WTC11 (cell line): ENCODE results near the gene SMARCA4. TPM values are rescaled to one million over a fixed set of nuclear protein-coding genes. Genes with fewer than 3 reads are reported as not detected.

Source experiments
- ATAC-seq: fragments of 200-7000 bp; cut with Tn5 transposase; 2 replicates; pipeline ENCODE4 v1.10.0; 2021; ENCODE audit warnings: mild to moderate bottlenecking, moderate library complexity
- CTCF ChIA-PET: fragments of 300-600 bp; sonication (Branson Sonifier 250); formaldehyde crosslinking; loops from one replicate; lab custom pipeline; 2021; ENCODE audit warnings: antibody characterized with exemption; lab: Charles Lee
- POLR2A ChIA-PET: fragments of 350-600 bp; sonication (Branson Sonifier 250); formaldehyde crosslinking; loops from one replicate; lab custom pipeline; 2021; ENCODE audit warnings: antibody characterized with exemption; lab: Charles Lee
- DNase-seq: peaks from one replicate; pipeline ENCODE4 v3.0.0; 2021; ENCODE audit warnings: low spot score
- H3K27ac Mint-ChIP-seq: 2 replicates; pipeline ENCODE4 v1.8.0; 2021; ENCODE audit warnings: mixed read lengths
- H3K27me3 Mint-ChIP-seq: 2 replicates; pipeline ENCODE4 v1.8.0; 2021; ENCODE audit warnings: low read depth, mild to moderate bottlenecking, moderate library complexity, mixed read lengths
- H3K36me3 Mint-ChIP-seq: 2 replicates; pipeline ENCODE4 v1.8.0; 2021; ENCODE audit warnings: mixed read lengths
- H3K4me1 Mint-ChIP-seq: 2 replicates; pipeline ENCODE4 v1.8.0; 2022; ENCODE audit warnings: mixed read lengths
- H3K4me3 Mint-ChIP-seq: 2 replicates; pipeline ENCODE4 v1.8.0; 2021; ENCODE audit warnings: mild to moderate bottlenecking, moderate library complexity, mixed read lengths
- H3K9me3 Mint-ChIP-seq: 2 replicates; pipeline ENCODE4 v1.8.0; 2021; ENCODE audit warnings: mixed read lengths
- FOXJ3 ChIP-seq: sonication (generic); formaldehyde crosslinking; IDR thresholded peaks from 2 replicates; pipeline ENCODE4 v1.9.0; 2021; ENCODE audit warnings: missing genetic modification reagents, mild to moderate bottlenecking, borderline replicate concordance
- KAT7 ChIP-seq: sonication (generic); formaldehyde crosslinking; IDR thresholded peaks from 2 replicates; pipeline ENCODE4 v1.8.1; 2023; ENCODE audit warnings: missing genetic modification reagents, mild to moderate bottlenecking, borderline replicate concordance
- MXD4 ChIP-seq: fragments of 250-450 bp; sonication (Bioruptor Pico); IDR thresholded peaks from 2 replicates; pipeline ENCODE4 v1.8.0; 2021; ENCODE audit warnings: mild to moderate bottlenecking, moderate library complexity, borderline replicate concordance
- NFATC4 ChIP-seq: fragments of 250-450 bp; sonication (Bioruptor Pico); IDR thresholded peaks from 2 replicates; pipeline ENCODE4 v1.9.0; 2021; ENCODE audit warnings: mild to moderate bottlenecking
- NFE2L1 ChIP-seq: sonication (generic); formaldehyde crosslinking; IDR thresholded peaks from 2 replicates; pipeline ENCODE4 v1.8.1; 2023; ENCODE audit warnings: missing genetic modification reagents
- SMAD4 ChIP-seq: sonication (generic); formaldehyde crosslinking; IDR thresholded peaks from 2 replicates; pipeline ENCODE4 v1.8.0; 2022; ENCODE audit warnings: mild to moderate bottlenecking, missing genetic modification reagents
- SOX15 ChIP-seq: fragments of 250-450 bp; sonication (Bioruptor Pico); IDR thresholded peaks from 2 replicates; pipeline ENCODE4 v1.9.0; 2021; ENCODE audit warnings: mild to moderate bottlenecking
- TEAD4 ChIP-seq: sonication (generic); formaldehyde crosslinking; IDR thresholded peaks from 2 replicates; pipeline ENCODE4 v1.8.0; 2022; ENCODE audit warnings: mild to moderate bottlenecking, missing genetic modification reagents
- ZNF121 ChIP-seq: sonication (generic); formaldehyde crosslinking; IDR thresholded peaks from 2 replicates; pipeline ENCODE4 v1.8.0; 2023; ENCODE audit warnings: missing genetic modification reagents
- ZNF219 ChIP-seq: sonication (generic); formaldehyde crosslinking; IDR thresholded peaks from 2 replicates; pipeline ENCODE4 v1.8.0; 2023; ENCODE audit warnings: missing genetic modification reagents, mild to moderate bottlenecking, borderline replicate concordance
- ZNF263 ChIP-seq: sonication (generic); formaldehyde crosslinking; IDR thresholded peaks from 2 replicates; pipeline ENCODE4 v1.8.1; 2022; ENCODE audit warnings: low read depth, mild to moderate bottlenecking, moderate library complexity, missing genetic modification reagents
- ZNF396 ChIP-seq: fragments of 250-450 bp; sonication (Bioruptor Pico); IDR thresholded peaks from 2 replicates; pipeline ENCODE4 v1.8.0; 2021; ENCODE audit warnings: mild to moderate bottlenecking, moderate library complexity, borderline replicate concordance
- total RNA-seq: library from RNA; stranded (reverse); gene quantifications from 3 replicates; pipeline ENCODE4 v1.2.3, GENCODE V29; 2021
- TF ChIP-seq, protein P1 (sequence below): sonication (generic); formaldehyde crosslinking; IDR thresholded peaks from 2 replicates; pipeline ENCODE4 v1.8.0; 2023; ENCODE audit warnings: mild to moderate bottlenecking, missing genetic modification reagents
- TF ChIP-seq, protein P2 (sequence below): sonication (generic); formaldehyde crosslinking; IDR thresholded peaks from 2 replicates; pipeline ENCODE4 v1.8.0; 2023; ENCODE audit warnings: missing genetic modification reagents, mild to moderate bottlenecking, borderline replicate concordance
- TF ChIP-seq, protein P3 (sequence below): sonication (generic); formaldehyde crosslinking; IDR thresholded peaks from 2 replicates; pipeline ENCODE4 v1.8.1; 2023; ENCODE audit warnings: mild to moderate bottlenecking, missing genetic modification reagents
- TF ChIP-seq, protein P4 (sequence below): fragments of 250-450 bp; sonication (Bioruptor Pico); IDR thresholded peaks from 2 replicates; pipeline ENCODE4 v1.9.0; 2021; ENCODE audit warnings: mild to moderate bottlenecking
- TF ChIP-seq, protein P5 (sequence below): sonication (generic); formaldehyde crosslinking; IDR thresholded peaks from 2 replicates; pipeline ENCODE4 v1.8.0; 2022; ENCODE audit warnings: mild to moderate bottlenecking, missing genetic modification reagents
- TF ChIP-seq, protein P6 (sequence below): sonication (generic); formaldehyde crosslinking; IDR thresholded peaks from 2 replicates; pipeline ENCODE4 v1.8.0; 2022; ENCODE audit warnings: mild to moderate bottlenecking, missing genetic modification reagents
- TF ChIP-seq, protein P7 (sequence below): fragments of 250-450 bp; sonication (Bioruptor Pico); IDR thresholded peaks from 2 replicates; pipeline ENCODE4 v1.9.0; 2021; ENCODE audit warnings: mild to moderate bottlenecking
- TF ChIP-seq, protein P8 (sequence below): sonication (generic); formaldehyde crosslinking; IDR thresholded peaks from 2 replicates; pipeline ENCODE4 v1.8.1; 2023; ENCODE audit warnings: mild to moderate bottlenecking, missing genetic modification reagents, moderate library complexity

The SMARCA4 gene
- total RNA-seq, 1 experiment from 2014 or later = 295 TPM

DNA sequence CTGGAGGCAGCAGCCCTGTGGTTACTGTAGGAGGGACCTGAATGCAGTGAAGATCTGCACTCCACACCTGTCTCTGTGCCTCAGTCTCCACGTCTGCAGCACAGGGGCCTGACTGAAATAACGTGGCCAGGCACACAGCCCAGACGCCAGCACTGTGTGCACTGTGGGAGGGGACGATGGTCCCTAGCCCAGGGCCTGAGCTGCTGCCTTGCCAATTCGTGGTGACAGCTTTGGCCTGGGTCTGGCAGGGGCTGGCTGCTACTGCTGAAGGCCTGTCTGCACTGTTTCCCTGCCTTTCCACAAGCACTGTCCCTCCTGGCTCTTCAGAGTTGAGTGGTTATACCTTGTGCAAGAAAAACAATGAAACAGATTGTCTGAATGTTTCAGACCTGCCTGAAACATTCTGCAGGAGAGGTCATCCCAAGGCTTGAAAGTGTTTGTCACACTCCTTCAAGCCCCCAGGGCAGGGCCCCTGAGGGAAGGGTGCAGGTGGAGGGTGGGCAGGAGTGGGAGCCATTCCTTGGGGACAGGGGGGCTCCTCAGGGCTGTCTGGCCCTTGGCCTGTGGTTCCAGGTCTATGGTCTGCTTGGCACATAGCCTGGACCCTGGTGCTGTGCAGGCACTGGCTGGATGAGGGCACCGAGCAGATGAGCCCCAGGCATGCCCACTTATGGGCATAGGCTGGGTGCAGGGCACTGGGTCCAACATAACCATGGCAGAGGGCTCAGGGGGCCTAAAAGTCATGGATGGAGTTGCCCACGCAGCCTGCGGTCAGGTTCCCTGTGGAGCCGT, 89.7 kb downstream of the SMARCA4 start:
- ChIA-PET POLR2A (no interaction called here), CTCF (interaction anchor here (0.5 to 1.5 kb wide), 3 partner anchors 10 to 35 kb away, joined by 3 to 5 read pairs (median 3); no protein-coding TSS in a partner anchor)
- Mint-ChIP-seq H3K27ac (0 out of 2 replicates have a peak overlapping the region, but pooled peaks have one; percentile 15), H3K4me1 (no peaks in the 10 kb centered on the region), H3K27me3 (no peaks in the 10 kb centered on the region), H3K9me3 (no peaks in the 10 kb centered on the region), H3K4me3 (no peak overlapping the region), H3K36me3 (peaks cover 26% of the 10 kb centered on the region)
- ATAC-seq (no peak), DNase-seq (no peak)
- TF ChIP-seq KAT7 (CRISPR knock-in tag) = no peak
- TF ChIP-seq ZNF396 = no peak
- TF ChIP-seq, protein P1, sequence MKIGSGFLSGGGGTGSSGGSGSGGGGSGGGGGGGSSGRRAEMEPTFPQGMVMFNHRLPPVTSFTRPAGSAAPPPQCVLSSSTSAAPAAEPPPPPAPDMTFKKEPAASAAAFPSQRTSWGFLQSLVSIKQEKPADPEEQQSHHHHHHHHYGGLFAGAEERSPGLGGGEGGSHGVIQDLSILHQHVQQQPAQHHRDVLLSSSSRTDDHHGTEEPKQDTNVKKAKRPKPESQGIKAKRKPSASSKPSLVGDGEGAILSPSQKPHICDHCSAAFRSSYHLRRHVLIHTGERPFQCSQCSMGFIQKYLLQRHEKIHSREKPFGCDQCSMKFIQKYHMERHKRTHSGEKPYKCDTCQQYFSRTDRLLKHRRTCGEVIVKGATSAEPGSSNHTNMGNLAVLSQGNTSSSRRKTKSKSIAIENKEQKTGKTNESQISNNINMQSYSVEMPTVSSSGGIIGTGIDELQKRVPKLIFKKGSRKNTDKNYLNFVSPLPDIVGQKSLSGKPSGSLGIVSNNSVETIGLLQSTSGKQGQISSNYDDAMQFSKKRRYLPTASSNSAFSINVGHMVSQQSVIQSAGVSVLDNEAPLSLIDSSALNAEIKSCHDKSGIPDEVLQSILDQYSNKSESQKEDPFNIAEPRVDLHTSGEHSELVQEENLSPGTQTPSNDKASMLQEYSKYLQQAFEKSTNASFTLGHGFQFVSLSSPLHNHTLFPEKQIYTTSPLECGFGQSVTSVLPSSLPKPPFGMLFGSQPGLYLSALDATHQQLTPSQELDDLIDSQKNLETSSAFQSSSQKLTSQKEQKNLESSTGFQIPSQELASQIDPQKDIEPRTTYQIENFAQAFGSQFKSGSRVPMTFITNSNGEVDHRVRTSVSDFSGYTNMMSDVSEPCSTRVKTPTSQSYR (CRISPR knock-in tag) = no peak
- TF ChIP-seq, protein P2, sequence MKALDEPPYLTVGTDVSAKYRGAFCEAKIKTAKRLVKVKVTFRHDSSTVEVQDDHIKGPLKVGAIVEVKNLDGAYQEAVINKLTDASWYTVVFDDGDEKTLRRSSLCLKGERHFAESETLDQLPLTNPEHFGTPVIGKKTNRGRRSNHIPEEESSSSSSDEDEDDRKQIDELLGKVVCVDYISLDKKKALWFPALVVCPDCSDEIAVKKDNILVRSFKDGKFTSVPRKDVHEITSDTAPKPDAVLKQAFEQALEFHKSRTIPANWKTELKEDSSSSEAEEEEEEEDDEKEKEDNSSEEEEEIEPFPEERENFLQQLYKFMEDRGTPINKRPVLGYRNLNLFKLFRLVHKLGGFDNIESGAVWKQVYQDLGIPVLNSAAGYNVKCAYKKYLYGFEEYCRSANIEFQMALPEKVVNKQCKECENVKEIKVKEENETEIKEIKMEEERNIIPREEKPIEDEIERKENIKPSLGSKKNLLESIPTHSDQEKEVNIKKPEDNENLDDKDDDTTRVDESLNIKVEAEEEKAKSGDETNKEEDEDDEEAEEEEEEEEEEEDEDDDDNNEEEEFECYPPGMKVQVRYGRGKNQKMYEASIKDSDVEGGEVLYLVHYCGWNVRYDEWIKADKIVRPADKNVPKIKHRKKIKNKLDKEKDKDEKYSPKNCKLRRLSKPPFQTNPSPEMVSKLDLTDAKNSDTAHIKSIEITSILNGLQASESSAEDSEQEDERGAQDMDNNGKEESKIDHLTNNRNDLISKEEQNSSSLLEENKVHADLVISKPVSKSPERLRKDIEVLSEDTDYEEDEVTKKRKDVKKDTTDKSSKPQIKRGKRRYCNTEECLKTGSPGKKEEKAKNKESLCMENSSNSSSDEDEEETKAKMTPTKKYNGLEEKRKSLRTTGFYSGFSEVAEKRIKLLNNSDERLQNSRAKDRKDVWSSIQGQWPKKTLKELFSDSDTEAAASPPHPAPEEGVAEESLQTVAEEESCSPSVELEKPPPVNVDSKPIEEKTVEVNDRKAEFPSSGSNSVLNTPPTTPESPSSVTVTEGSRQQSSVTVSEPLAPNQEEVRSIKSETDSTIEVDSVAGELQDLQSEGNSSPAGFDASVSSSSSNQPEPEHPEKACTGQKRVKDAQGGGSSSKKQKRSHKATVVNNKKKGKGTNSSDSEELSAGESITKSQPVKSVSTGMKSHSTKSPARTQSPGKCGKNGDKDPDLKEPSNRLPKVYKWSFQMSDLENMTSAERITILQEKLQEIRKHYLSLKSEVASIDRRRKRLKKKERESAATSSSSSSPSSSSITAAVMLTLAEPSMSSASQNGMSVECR (CRISPR knock-in tag) = no peak
- no peak for TF ChIP-seq ZNF121 (CRISPR knock-in tag)
- TF ChIP-seq, protein P3, sequence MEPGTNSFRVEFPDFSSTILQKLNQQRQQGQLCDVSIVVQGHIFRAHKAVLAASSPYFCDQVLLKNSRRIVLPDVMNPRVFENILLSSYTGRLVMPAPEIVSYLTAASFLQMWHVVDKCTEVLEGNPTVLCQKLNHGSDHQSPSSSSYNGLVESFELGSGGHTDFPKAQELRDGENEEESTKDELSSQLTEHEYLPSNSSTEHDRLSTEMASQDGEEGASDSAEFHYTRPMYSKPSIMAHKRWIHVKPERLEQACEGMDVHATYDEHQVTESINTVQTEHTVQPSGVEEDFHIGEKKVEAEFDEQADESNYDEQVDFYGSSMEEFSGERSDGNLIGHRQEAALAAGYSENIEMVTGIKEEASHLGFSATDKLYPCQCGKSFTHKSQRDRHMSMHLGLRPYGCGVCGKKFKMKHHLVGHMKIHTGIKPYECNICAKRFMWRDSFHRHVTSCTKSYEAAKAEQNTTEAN = no peak
- TF ChIP-seq SMAD4 = no peak
- TF ChIP-seq FOXJ3 = no peak

DNA sequence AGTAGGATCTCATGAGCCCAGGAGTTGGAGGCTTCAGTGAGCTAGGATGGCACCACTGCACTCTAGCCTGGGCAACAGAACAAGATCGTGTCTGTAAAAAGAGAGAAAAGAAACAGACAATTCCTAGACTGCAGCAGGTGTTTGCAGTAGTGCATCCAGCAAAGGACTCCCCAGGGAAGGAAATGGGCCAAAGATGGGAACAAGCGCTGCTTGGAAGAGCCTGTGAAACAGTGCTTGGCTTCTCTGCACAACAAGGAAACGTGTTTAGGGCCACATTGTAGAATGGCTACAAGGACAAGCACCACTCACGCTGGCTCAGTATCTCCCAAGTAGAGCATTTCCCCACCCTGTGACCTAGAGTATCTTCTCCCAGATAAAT, 93.0 kb downstream of the SMARCA4 start:
- no peak for DNase-seq
- H3K4me1 Mint-ChIP-seq = no peaks in the 10 kb centered on the region
- H3K27me3 Mint-ChIP-seq = no peaks in the 10 kb centered on the region
- no peak overlapping the region for H3K4me3 Mint-ChIP-seq
- peaks cover 9% of the 10 kb centered on the region for H3K36me3 Mint-ChIP-seq
- ATAC-seq = no peak
- POLR2A ChIA-PET = interaction anchor here (0.7 kb wide), 1 partner anchor 610 kb away, joined by 6 read pairs; no protein-coding TSS in a partner anchor
- no peak overlapping the region for H3K27ac Mint-ChIP-seq
- CTCF ChIA-PET = no interaction called here
- no peaks in the 10 kb centered on the region for H3K9me3 Mint-ChIP-seq
- TF ChIP-seq, protein P4, sequence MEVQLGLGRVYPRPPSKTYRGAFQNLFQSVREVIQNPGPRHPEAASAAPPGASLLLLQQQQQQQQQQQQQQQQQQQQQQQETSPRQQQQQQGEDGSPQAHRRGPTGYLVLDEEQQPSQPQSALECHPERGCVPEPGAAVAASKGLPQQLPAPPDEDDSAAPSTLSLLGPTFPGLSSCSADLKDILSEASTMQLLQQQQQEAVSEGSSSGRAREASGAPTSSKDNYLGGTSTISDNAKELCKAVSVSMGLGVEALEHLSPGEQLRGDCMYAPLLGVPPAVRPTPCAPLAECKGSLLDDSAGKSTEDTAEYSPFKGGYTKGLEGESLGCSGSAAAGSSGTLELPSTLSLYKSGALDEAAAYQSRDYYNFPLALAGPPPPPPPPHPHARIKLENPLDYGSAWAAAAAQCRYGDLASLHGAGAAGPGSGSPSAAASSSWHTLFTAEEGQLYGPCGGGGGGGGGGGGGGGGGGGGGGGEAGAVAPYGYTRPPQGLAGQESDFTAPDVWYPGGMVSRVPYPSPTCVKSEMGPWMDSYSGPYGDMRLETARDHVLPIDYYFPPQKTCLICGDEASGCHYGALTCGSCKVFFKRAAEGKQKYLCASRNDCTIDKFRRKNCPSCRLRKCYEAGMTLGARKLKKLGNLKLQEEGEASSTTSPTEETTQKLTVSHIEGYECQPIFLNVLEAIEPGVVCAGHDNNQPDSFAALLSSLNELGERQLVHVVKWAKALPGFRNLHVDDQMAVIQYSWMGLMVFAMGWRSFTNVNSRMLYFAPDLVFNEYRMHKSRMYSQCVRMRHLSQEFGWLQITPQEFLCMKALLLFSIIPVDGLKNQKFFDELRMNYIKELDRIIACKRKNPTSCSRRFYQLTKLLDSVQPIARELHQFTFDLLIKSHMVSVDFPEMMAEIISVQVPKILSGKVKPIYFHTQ (CRISPR knock-in tag) = no peak
- TF ChIP-seq ZNF219 (no peak), SOX15 (CRISPR knock-in tag) (no peak), ZNF263 (CRISPR knock-in tag) (no peak), NFE2L1 (CRISPR knock-in tag) (no peak), TEAD4 (CRISPR knock-in tag) (no peak), MXD4 (CRISPR knock-in tag) (no peak), NFATC4 (CRISPR knock-in tag) (no peak)
- TF ChIP-seq, protein P5, sequence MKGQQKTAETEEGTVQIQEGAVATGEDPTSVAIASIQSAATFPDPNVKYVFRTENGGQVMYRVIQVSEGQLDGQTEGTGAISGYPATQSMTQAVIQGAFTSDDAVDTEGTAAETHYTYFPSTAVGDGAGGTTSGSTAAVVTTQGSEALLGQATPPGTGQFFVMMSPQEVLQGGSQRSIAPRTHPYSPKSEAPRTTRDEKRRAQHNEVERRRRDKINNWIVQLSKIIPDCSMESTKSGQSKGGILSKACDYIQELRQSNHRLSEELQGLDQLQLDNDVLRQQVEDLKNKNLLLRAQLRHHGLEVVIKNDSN (CRISPR knock-in tag) = no peak
- TF ChIP-seq, protein P6, sequence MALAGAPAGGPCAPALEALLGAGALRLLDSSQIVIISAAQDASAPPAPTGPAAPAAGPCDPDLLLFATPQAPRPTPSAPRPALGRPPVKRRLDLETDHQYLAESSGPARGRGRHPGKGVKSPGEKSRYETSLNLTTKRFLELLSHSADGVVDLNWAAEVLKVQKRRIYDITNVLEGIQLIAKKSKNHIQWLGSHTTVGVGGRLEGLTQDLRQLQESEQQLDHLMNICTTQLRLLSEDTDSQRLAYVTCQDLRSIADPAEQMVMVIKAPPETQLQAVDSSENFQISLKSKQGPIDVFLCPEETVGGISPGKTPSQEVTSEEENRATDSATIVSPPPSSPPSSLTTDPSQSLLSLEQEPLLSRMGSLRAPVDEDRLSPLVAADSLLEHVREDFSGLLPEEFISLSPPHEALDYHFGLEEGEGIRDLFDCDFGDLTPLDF (CRISPR knock-in tag) = no peak
- TF ChIP-seq, protein P7, sequence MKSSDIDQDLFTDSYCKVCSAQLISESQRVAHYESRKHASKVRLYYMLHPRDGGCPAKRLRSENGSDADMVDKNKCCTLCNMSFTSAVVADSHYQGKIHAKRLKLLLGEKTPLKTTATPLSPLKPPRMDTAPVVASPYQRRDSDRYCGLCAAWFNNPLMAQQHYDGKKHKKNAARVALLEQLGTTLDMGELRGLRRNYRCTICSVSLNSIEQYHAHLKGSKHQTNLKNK (CRISPR knock-in tag) = no peak
- TF ChIP-seq, protein P8, sequence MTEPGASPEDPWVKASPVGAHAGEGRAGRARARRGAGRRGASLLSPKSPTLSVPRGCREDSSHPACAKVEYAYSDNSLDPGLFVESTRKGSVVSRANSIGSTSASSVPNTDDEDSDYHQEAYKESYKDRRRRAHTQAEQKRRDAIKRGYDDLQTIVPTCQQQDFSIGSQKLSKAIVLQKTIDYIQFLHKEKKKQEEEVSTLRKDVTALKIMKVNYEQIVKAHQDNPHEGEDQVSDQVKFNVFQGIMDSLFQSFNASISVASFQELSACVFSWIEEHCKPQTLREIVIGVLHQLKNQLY = no peak
